ENCODE data around the gene TSPYL2.

TSPYL2 gene

DNA sequence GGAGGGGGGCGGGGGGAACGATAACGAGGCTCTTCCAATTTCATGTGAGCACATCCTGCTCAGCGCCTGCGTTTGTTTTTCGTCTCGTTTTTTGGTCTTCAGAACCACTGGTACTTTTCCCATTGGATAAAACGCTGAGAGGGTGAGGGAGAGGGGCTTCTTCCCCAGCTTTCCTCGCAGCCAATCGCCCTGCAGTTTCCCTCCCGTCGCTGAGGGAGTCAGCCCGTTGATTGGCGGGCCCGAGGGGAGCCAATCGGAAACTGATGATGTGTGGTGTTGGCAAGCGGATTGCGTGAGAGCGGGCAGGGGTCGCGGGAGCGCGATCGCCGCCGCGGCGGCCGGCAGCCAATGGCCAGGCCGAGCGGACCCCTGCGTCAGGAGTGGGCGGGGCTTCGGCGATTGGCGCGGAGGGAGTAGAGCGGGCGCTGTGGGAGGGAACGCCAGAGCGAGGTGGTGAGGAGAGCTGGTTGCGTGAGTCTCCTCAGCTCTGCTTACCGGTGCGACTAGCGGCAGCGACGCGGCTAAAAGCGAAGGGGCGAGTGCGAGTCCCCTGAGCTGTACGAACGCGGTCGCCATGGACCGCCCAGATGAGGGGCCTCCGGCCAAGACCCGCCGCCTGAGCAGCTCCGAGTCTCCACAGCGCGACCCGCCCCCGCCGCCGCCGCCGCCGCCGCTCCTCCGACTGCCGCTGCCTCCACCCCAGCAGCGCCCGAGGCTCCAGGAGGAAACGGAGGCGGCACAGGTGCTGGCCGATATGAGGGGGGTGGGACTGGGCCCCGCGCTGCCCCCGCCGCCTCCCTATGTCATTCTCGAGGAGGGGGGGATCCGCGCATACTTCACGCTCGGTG, at the start of gene TSPYL2:
Gene TSPYL2, plus strand, starts transcription at position 443 of the 848 bp plus-strand sequence. Its CDS starts 132 bp downstream, at position 575.
- peak; percentile 93 for DNase-seq

DNA sequence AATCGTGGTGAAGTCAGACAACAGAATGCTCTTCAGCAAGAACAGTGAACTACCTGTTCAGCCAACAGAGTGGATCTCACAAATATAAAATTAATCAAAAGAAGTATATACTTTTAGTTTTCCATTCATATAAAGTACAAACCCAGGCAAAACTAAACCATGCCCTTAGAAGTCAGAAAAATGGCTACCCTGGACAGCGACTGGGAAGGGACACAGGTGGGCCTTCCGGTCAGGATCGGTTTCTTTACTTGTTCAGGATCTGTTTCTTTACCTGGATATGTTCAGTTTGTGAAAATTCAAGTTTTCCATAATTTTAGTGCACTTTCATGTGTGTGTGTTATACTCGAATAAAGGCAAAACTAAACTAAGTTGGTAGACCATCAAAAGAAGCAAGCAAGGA, 46.0 kb upstream of the TSPYL2 start:
- DNase-seq: no peak

DNA sequence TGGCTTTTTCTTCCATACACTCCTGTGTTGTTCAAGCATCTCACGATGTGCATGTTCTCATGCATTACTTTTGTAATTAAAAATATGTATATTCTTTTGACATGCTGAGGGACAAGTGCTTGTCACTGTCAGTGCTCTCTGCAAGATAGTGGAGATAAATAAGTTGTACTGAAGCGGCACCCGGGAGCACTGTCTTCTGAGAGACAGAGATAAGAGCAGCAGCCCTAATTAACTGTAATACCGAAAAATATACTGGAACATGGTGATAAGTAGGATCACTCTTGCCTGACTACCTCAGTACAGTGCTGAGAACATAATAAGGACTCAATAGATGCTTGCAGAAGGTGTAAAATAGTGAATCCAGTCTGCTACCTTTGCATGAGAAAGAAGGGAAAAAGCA, 42.9 kb upstream of the TSPYL2 start:
- no peak for DNase-seq

DNA sequence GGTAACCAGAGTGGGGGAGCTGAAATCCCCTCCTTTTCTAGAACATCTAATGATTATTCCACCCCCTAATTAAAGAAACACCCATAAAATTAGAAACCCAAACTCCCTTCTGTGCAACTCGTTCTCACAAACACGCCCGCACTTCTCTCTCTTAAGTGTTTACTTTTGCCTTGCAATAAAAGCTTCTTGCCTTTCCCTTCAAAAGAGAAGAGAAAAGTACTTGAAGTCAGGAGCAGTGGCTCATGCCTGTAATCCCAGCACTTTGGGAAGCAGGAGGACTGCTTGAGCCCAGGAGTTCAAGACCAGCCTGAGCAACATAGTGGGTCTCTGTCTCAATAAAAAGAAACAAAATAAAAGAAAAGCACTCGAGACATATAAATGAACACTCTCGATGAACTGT, 37.2 kb upstream of the TSPYL2 start:
- no peak for DNase-seq

DNA sequence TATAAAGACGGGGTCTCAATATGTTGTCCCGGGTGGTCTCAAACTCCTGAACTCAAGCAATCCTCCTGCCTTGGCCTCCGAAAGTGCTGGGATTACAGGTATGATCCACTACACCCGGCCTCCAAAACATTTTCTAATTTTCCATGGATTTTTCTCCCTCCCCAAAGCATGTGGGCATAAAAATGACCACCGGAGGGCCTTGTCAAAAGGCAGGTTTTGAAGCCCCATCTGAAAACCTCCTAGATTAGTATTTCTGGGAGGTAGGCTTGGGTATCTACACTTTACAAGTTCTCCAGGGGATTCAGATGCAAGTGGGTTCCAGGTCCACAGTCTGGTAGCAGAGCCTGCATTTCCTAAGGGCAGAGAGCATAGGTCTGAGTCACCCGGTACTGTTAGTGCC, 34.9 kb upstream of the TSPYL2 start:
- DNase-seq: no peak

- DNase-seq: no peak
These were observed 33.7 kb upstream of the TSPYL2 start, which contains the start of gene GPR173 for GRCh38 chrX:53048169-53049126. TSS of gene GPR173 (plus strand) at chrX:53048789. CDS start at chrX:53076622, 27,833 bp downstream.

- no peak for DNase-seq
These were observed 33.0 kb upstream of the TSPYL2 start for GRCh38 chrX:53049127-53049517.

DNA sequence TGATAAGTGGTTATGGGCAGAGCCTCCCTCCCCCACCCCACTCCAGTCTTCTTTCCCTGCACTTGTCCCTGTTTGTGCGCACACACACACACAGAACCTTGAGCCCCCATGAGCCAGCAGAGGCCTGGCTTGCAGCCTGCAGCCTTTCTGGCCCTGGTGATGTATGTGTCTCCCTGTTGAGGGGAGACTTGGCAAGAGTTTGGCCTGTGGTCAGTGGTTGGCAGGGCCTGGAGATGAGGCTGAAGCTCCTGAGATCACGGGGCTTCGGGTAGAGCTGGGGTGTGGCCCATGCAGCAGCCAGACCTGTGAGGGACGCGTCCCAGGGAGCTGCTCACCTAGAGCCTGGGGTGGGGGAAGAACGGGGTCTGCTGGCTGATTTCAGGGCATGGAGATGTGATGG, 31.3 kb upstream of the TSPYL2 start:
- no peak for DNase-seq

GRCh38 chrX:53055244-53055849, 26.8 kb upstream of the TSPYL2 start:
- no peak for DNase-seq

DNA sequence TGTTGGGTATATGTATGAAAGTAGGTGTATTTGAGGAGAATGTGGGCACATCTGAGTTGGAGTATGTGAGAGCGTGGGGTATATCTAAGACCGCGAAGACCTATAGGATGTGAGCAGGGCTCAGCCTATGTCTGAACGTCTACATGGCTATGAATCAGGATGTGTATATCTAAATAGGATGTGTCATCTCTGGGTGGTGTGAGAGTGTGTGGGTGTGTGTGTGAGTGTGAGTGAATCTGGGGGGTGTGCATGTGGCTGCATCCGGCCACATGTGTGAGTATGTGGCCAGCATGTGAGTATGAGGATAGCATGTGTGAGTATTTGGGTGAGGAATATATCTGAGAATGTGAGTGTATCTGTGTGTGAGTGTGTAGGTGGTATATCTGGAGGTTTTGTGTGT, 25.9 kb upstream of the TSPYL2 start:
- no peak for DNase-seq

DNA sequence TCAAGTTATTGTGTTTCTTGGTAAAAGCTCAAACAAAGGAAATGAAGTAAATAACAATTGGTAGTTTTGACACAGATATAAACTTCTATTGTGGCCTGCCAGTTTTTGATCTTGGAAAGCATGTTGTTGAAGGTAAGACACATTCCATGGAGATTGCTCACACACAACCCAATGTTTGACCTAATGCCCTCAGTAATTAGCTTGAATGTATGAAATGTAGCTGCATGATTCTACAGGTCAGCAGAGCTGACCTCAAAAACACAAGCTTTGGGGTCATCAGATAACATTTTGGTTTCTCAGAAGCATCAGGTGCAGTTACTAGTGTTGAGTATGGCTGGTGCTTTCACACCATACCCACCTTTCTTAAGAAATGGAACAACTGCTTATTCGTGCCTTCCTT, 17.1 kb upstream of the TSPYL2 start:
- DNase-seq: no peak

DNA sequence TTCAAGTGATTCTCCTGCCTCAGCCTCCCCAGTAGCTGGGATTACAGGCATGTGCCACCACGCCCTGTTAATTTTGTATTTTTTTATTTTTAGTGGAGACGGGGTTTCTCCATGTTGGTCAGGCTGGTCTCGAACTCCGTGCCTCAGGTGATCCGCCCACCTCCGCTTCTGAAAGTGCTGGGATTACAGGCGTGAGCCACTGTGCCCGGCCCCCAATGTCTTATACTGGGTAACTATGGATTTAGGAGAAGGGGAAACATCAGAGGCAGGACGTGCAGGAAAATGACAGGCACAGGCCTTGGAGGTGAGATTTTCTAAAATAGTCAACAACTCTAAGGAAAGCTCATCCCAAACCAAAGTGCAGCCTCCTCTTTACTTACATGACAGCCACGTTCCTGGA, 11.1 kb upstream of the TSPYL2 start:
- no peak for DNase-seq

DNA sequence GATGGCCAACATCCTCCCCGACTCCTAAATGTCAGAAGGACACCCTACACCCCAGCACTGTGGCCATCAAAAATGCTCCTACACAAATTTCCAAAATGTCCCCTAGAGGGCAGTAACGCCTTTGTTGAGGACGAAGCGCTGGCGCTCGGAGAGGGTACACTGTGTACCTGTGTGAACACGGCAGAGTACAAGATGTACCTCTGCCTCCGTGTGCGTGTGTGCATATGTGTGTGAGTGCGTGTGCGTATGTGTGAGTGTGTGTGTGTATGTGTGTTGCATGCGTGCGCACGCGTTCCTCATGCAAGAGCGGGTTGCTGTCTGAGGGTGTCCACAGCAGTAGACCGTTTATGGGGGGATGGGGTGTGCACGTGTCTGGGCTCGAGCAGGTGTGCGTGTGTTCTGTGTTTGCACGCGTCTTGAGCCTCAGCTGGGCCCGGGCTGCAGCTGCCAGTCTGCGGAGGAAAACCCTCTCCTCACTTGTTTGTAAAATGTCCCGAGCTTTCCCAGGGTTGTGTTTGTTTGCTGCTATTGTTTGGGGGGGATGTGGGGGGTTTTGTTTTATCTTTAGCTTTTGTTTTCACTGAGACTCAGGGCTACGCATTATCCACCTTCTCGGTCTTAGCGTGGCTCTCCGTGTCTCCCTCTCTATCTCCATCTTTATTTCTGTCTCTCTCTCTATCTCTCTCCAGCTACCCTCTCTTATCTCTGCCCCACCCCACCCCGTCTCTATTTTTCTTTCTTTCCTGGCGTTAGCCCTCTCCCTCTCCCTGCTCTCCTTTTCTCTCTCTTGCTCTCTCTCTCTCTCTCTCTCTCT, 10.4 kb upstream of the TSPYL2 start:
- peak; percentile 52 for DNase-seq

DNA sequence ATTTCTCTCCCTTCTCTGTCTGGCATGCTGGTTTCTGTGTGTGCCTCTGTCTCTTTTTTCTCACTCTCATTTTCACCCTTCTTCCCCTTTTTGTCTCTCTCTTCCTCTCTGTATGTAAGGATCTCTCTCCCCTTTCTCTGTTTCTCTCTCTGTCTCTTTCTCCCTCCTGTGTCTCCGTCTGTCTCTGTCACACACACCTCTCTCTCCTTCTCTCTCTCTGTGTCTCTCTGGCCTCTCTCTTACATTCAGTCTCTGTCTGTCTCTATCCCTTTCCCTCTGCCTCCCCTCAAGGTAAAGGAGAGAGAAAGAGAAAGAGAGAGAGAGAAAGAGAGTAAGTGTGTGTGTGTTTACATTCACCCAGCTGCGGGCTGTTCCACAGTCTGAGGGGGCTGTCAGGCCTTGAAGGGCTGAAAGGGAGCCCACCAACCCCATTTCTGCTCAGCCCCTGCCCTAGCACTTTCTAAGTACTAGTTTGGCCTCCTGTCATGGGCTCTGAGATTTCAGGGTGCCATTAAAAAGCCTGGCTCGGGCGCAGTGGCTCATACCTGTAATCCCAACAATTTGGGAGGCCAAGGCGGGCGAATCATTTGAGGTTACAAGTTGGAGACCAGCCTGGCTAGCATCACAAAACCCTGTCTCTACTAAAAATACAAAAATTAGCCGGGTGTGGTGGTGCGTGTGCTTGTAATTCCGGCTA, 9.6 kb upstream of the TSPYL2 start:
- no peak for DNase-seq

DNA sequence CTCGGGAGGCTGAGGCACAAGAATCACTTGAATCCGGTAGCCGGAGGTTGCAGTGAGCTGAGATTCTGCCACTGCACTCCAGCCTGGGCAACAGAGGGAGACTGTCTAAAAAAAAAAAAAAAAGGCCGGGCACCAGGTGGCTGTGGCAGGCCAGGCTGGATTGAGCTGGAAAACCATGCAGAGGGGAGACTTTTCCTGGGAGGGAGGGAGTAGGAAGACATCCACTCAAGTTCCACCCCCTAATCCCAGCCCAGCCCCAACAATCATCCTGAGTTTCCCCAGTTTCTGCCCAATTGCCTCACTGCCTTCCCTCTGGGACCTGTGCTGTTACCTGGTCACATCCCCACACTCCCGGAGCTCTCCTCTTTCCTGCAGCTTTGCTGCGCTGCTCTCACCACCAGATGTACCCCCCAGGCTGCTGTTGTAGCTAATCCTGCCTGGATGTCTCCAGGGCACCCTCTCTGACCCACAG, 9.0 kb upstream of the TSPYL2 start:
- peak; percentile 65 for DNase-seq

- DNase-seq: no peak
These were observed 7.2 kb upstream of the TSPYL2 start for GRCh38 chrX:53075011-53075410.

- DNase-seq: no peak
These were observed 5.5 kb upstream of the TSPYL2 start for GRCh38 chrX:53076671-53077070.

DNA sequence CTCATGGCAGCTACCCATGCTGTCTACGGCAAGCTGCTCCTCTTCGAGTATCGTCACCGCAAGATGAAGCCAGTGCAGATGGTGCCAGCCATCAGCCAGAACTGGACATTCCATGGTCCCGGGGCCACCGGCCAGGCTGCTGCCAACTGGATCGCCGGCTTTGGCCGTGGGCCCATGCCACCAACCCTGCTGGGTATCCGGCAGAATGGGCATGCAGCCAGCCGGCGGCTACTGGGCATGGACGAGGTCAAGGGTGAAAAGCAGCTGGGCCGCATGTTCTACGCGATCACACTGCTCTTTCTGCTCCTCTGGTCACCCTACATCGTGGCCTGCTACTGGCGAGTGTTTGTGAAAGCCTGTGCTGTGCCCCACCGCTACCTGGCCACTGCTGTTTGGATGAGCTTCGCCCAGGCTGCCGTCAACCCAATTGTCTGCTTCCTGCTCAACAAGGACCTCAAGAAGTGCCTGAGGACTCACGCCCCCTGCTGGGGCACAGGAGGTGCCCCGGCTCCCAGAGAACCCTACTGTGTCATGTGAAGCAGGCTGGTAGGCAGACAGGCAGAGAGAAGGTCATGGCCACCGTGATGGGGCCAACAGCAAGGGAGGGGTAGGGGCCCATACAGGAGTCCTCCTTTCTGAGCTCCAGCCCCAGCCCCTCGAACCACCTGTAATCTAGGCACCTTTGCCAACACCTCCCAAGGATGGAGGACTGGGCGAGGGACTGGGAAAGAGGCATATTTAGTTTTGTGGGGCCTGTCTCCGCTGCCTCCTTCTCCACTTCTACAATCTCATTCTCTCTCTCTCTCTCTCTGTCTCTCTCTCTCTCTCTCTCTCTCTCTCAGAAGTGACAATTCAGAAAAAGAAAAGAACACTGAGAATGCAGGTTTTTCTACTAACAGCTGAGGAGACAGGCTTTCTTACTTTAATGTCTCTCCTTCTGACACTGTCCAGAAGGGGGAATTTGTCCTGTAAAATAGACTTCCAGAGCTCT, 4.7 kb upstream of the TSPYL2 start:
- DNase-seq: no peak

DNA sequence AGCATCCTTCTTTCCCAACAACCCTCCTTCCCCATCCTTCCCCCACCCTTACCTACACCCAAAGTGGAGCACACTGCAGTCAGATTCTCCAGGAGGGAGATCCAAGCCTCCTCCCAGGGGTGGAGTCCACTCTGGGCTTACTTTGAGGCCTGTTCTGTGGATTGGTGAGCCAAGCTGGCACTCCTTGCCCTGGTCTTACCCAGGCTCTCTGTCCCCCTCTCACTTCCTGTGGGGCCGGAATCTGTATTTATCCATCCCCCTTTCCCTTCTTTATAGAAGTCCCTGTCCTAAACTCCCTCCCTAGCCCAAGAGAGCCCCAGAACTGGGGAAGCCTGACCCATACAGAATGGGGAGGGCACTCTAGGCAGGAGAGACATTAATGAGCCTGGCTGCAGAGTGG, 3.2 kb upstream of the TSPYL2 start:
- no peak for DNase-seq
